ENCODE data around the gene CNPY1.

DNA sequence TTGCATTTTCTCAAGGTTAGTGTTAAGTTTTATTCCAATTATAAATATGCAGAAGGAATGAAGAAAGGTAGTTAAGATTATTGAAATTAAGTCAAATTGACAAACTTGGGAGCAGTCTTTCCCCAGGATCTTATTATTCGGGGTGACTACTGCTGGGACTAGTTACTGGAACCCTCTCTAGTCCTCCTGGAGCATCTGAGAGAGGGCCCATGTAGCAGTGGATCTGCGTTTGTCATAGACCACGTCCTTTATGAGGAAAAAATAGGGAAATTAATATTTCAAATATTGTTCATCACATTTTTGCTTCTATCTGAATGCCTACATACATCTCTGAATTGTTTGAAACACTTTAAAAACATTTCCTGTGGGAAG lies 41.0 kb downstream of the CNPY1 start:
- TF ChIP-seq, protein P1, sequence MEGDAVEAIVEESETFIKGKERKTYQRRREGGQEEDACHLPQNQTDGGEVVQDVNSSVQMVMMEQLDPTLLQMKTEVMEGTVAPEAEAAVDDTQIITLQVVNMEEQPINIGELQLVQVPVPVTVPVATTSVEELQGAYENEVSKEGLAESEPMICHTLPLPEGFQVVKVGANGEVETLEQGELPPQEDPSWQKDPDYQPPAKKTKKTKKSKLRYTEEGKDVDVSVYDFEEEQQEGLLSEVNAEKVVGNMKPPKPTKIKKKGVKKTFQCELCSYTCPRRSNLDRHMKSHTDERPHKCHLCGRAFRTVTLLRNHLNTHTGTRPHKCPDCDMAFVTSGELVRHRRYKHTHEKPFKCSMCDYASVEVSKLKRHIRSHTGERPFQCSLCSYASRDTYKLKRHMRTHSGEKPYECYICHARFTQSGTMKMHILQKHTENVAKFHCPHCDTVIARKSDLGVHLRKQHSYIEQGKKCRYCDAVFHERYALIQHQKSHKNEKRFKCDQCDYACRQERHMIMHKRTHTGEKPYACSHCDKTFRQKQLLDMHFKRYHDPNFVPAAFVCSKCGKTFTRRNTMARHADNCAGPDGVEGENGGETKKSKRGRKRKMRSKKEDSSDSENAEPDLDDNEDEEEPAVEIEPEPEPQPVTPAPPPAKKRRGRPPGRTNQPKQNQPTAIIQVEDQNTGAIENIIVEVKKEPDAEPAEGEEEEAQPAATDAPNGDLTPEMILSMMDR (IDR thresholded peaks at IDR 0.05; ENCODE audit: borderline replicate concordance, extremely low read depth, low read length, poor library complexity, severe bottlenecking), result no peak
- TF ChIP-seq EZH2 (IDR thresholded peaks at IDR 0.05; ENCODE audit: borderline replicate concordance, low read depth, low read length, severe bottlenecking), result no peak

Data from DND-41 (cell line).